HG03045 (cell line): ENCODE data around the gene ZSWIM5.
A peak's percentile ranks its signal among the peaks of the same experiment; 100 is the strongest.
"Not testable (repeated sequence)": the region's sequence is repeated elsewhere in the genome, so short reads cannot be mapped to it uniquely, and the experiment has no call there.

ENCODE experiments used
- ATAC-seq: cut with Tn5 transposase; IDR thresholded peaks from one replicate; pipeline ENCODE4 v1.9.1; 2021; ENCODE audit warnings: mild to moderate bottlenecking, moderate library complexity; ENCODE audit not compliant: unreplicated experiment

ZSWIM5 gene

DNA sequence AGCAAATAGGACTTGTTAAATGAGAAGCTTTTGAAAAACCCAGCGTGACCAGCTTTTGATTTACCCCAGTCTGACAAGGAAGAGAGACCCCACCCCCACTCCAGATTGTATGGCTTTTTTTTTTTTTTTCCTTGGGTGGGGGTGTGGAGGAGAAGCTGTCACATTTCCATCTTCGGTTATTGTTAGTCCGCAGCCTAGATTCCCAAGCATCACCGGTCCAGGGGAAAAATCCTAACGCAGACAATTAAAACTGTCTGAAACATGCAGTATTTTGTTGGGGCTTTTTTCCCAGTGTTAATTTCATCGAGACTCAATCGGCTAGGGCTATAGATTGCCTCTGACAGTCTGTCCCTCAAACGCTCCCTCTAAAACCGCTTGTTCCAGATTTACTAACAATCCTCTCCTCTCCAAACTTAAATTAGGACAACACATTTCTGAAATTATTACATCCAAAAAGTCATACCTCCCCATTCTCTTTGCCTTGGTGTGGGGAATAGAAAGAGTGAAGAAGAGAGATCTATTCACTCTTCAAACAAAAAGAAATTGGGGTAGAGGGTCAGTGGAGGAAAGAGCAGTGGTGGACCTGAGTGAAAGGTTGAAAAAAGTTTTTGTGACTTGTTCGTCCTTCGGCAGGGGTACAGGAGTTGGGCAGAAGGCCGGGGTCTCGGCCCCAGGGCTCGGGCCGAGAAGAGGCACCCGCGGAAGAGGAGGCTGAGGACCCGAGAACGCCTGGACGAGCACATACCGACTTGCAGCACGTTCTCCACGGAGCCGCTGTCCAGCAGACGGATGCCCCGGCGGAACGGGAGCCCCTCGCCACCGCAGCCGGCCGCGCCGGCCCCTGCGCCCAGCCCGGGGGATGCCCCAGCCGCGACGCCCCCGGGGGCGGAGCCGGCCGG, 1.1 kb downstream of the ZSWIM5 start:
- ATAC-seq: peak; percentile 17

DNA sequence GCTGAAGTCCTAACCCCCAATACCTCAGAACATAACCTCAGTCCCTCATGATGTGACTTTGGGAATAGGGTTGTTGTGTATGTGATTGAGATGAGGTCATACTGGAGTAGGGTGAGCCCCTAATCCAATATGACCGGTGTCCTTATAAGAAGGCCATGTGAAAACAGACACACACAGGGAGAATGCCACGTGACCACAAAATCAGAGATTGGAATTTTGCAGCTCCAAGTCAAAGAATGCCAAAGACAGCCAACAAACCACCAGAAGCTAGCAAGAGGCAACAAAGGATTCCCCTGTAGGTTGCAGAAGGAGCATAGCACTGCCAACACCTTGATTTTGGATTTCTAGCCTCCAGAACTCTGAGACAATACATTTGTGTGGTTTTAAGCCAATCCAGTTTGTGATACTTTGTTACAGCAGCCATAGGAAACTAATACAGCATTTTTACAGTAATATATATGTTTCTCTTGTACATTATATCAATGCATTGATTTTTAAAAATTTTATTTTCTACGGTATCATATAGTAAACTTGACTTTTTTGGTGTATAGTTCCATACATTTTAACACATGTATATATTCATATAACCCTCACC, 5.4 kb downstream of the ZSWIM5 start:
- ATAC-seq: no peak

DNA sequence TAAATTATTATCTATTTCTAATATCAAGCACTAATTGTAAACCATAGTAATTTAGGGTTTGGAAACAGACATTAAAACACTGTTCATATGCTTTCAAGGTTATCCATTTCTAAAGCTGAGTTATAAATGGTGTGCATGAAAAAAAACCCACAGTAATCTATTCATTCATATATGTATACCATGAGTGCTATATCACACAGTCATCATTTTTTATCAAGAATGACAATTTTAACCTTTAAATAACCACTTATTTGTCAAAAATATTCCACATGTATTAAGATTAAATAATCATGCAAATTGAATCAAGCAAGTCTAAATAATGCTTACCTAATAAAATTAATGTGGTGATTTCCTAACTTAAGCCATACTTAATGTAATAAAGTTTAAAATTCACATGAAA, 6.0 kb downstream of the ZSWIM5 start:
- ATAC-seq: no peak

DNA sequence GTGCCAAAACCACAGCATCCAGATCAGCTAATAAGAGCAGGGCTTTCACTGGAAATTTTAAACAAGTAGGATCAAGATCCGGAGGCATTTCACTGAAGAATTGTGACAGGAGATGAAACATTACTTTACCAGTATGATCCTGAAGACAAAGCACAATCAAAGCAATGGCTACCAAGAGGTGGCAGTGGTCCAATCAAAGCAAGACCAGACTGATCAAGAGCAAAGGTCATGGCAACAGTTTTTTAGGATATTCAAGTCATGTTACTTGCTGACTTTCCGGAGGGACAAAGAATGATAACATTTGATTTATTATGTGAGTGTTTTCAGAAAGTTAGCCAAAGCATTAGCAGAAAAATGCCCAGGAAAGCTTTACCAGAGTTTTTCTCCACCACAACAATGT, 8.2 kb downstream of the ZSWIM5 start:
- ATAC-seq: no peak

DNA sequence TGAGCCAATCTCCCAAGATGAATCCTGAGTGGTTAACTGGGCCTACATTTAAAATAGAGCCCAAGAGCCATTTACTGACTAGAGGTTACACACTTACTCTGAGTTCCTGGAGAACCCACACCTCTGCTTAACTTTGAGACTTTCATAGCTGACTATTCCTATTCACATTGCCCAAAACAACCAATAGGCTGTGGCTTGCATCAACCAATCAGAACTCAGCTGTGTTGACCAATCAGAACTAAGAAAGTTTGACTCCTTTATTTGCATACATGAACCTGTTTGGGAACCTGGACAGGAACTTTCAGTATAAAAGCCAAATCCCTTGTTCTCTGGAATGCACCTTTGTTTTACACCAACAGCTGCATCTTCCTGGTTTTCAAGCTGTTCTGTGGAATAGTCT, 9.5 kb downstream of the ZSWIM5 start:
- no peak for ATAC-seq

DNA sequence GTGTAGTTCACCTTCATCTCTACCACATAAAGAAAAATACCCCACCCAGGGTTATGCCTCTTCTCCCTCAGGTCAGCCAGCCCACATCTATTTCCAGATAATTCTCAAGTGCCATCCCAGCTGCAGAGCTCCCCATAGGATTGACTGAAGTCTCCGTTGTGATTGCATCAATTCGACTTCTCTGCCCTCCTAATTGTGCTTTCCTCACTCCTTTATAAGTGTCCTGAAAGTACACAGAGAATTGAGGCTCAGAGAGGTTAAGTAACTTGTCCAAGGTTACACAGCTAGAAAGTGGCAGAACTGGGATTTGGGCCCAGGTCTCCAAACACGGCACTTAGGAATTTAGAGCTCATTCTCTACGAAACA, 15.0 kb downstream of the ZSWIM5 start:
- ATAC-seq: no peak

DNA sequence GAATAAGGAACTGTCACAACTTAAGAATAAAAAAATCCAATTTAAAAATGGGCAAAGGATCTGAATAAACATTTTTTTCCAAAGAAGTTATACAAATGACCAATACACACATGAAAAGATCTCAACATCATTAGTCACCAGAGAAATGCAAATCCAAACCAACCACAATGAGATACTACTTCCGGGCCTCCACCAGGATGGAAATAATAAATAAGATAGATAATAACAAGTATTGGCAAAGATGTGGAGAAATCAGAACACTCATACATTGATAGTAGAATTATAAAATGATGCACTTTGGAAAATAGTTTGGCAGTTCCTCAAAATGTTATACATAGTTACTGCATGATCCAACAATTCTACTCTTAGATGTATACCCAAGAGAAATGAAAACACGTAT, 18.7 kb downstream of the ZSWIM5 start:
- no peak for ATAC-seq

DNA sequence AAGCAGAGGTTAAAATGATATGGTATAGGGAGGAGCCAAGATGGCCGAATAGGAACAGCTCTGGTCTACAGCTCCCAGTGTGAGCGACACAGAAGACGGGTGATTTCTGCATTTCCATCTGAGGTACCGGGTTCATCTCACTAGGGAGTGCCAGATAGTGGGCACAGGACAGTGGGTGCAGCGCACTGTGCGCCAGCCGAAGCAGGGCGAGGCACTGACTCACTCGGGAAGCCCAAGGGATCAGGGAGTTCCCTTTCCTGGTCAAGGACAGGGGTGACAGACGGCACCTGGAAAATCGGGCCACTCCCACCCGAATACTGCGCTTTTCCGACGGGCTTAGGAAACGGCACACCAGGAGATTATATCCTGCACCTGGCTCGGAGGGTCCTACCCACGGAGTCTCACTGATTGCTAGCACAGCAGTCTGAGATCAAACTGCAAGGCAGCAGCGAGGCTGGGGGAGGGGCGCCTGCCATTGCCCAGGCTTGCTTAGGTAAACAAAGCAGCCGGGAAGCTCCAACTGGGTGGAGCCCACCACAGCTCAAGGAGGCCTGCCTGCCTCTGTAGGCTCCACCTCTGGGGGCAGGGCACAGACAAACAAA, 26.4 kb downstream of the ZSWIM5 start:
- not testable (repeated sequence) for ATAC-seq

DNA sequence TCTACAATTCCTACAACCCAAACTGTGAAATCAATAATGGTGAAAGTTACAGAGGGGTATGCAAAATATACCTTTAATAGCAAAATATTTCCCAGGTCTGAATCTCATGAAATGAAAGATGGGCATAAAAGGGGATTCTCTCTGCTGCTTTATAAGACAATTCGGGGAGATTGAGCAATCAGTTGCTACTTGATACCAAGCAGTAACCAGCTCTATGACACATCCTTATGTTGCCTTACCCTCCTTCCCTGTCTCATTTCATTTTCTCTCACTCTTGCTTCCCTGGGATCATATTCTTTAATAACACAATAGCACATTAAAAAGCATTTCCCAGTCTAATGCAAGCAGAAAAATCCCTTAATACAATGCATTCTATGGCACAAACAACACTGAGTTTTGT, 29.0 kb downstream of the ZSWIM5 start:
- no peak for ATAC-seq

DNA sequence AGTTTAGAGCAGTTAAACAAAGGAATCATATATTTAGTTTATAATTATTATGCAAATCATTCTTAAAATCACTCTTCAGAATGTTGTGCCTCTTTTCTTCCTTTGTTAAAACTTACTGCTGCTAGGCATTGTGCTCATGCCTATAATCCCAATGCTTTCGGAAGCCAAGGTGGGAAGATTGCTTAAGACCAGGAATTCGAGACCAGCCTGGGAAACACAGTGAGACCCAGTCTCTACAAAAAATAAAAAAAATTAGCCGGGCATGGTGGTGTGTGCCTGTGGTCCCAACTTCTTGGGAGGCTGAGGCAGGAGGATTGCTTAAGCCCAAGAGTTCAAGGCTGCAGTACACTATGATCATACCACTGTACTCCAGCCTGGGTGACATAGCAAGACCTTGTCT, 33.6 kb downstream of the ZSWIM5 start:
- no peak for ATAC-seq

DNA sequence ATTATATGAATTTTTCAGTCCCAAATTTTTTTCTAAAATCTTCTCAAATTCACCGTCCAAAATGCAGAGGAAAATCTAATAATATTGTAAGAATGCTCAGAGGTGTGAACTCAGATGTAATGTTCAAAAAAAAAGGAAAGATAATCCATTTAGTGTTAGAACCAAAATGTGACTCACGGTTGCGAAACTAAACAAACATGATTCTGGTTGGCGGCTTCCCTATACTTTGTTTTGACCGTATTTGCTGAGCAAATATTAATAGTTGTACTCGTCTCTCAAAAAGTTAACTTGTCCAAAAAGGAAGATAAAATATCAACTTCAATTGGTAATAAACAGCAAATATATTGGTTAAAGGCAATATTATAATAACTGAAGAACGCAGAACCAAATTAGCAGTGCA, 34.4 kb downstream of the ZSWIM5 start:
- no peak for ATAC-seq

DNA sequence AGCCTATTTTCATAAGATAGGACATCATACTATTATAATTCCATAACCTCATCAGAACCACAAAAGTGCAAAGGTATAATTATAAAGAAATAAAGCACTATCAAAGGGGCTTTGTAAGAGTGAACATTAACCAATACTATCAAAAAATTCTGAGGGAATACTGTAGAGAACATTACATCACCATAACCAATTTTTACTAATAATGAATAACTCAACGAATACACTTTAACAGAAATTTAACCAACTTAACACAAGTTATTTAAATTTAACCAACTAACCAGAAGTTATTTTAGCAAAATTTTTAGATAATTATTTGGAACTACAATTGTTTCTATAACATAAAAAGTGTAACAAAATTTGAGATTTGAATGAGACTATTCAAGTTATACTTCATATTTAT, 34.8 kb downstream of the ZSWIM5 start:
- no peak for ATAC-seq

DNA sequence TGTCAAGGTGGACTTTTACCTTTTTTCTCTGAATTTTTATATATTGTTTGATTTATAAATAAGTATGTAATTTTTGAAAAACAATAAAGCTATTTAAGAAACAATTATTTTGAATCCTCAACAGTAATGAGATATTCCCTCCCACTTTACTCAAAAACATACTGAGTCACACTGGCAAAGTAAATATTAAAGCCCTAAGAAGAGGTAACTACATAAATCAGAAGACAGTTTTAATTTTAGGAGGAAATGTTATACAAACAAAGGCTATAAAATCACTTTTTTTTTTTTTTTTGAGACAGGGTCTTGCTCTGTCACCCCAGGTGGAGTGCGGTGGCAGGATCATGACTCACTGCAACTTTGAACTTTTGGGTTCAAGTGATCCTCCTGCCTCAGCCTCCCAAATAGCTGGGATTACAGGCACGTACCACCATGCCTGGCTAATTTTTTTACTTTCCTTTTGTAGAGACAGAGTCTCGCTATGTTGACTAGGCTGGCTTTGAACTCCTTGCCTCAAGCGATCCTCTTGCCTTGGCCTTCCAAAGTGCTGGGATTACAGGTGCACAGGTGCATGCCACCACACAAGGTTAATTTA, 36.2 kb downstream of the ZSWIM5 start:
- no peak for ATAC-seq

DNA sequence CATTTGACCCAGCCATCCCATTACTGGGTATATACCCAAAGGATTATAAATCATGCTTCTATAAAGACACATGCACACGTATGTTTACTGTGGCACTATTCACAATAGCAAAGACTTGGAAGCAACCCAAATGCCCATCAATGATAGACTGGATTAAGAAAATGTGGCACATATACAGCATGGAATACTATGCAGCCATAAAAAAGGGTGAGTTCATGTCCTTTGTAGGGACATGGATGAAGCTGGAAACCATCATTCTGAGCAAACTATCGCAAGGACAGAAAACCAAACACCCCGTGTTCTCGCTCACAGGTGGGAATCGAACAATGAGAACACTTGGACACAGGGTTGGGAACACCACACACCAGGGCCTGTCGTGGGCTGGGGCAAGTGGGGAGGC, 38.5 kb downstream of the ZSWIM5 start:
- ATAC-seq: not testable (repeated sequence)

DNA sequence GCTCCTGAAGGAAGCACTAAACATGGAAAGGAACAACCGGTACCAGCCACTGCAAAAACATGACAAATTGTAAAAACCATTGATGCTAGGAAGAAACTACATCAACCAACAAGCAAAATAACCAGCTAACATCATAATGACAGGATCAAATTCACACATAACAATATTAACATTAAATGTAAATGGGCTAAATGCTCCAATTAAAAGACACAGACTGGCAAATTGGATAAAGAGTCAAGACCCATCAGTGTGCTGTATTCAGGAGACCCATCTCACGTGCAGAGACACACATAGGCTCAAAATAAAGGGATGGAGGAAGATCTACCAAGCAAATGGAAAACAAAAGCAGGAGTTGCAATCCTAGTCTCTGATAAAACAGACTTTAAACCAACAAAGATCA, 42.1 kb downstream of the ZSWIM5 start:
- not testable (repeated sequence) for ATAC-seq

DNA sequence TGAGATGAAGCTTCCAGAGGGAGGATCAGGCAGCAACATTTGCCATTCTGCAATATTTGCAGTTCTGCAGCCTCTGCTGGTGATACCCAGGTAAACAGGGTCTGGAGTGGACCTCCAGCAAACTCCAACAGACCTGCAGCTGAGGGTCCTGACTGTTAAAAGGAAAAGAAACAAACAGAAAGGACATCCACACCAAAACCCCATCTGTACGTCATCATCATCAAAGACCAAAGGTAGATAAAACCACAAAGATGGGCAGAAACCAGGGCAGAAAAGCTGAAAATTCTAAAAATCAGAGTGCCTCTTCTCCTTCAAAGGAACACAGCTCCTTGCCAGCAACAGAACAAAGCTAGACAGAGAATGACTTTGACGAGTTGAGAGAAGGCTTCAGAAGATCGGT, 43.3 kb downstream of the ZSWIM5 start:
- ATAC-seq: not testable (repeated sequence)

DNA sequence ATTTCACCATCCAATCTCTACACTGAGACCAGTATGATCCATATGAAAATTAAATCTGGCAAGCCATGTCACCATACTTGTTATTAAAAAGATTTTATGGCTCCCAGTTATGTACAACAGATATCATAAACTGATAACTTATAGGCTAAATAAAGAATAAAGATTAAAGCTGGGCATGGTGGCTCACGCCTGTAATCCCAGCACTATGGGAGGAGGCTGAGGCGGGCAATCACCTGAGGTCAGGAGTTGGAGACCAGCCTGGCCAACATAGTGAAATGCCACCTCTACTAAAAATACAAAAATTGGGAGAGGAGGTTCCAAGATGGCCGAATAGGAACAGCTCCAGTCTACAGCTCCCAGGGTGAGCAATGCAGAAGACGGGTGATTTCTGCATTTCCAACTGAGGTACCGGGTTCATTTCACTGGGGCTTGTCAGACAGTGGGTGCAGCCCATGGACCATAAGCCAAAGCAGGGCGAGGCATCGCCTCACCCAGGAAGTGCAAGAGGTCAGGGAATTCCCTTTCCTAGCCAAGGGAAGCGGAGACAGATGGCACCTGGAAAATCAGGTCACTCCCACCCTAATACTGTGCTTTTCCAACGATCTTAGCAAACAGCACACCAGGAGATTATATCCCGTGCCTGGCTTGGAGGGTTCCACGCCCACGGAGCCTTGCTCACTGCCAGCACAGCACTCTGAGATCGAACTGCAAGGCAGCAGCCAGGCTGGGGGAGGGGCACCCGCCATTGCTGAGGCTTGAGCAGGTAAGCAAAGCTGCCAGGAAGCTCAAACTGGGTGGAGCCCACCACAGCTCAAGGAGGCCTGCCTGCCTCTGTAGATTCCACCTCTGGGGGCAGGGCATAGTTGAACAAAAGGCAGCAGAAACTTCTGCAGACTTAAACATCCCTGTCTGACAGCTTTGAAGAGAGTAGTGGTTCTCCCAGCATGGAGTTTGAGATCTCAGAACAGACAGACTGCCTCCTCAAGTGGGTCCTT, 44.1 kb downstream of the ZSWIM5 start:
- ATAC-seq: not testable (repeated sequence)

DNA sequence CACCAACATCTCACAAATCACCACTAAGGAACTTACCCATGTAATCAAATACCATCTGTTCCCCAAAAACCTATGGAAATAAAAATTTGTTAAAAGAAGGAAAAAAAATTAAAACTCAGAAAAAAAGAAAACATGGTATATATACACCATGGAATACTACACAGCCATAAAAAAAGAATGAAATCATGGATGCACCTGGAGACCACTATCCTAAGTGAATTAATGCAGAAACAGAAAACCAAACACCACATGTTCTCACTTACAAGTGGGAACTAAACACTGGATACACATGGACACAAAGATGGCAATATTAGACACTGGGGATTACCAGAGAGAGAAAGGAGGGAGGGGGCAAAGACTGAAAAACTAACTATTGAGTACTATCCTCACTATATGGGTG, 50.4 kb downstream of the ZSWIM5 start:
- no peak for ATAC-seq

DNA sequence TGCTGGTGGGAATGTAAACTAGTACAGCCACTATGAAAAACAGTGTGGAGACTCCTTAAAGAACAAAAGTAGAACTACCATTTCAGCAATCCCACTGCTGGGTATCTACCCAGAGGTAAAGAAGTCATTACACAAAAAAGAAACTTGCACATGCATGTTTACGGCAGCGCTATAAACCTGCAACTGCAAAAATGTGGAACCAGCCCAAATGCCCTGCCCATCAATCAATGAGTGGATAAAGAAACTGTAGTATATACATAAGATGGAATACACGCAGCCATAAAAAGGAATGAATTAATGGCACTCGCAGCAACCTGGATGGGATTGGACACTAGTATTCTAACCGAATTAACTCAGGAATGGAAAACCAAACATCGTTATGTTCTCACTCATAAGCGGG, 51.0 kb downstream of the ZSWIM5 start:
- no peak for ATAC-seq

DNA sequence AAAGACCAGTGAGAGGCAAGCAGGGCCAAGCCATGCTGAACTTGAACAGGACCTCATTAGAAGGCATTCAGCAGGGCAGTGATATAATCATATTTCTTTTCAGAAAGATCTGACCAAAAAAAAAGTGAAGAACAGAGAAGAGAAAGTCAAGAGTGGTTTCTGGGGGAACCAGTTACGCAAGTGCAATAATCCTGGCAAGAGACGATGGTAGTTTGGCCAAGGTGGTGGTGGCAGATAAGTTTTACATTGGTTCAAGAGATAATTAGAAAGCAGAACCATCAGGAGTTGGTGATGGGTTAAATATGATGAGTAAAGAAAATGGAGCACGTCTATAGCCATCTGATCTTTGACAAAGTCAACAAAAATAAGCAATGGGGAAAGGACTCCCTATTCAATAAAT, 54.3 kb downstream of the ZSWIM5 start:
- no peak for ATAC-seq
